ENCODE results near the gene RCOR2.
"Not testable (repeated sequence)": the region's sequence is repeated elsewhere in the genome, so short reads cannot be mapped to it uniquely, and the experiment has no call there.

RCOR2 gene

GRCh38 chr11:63916837-63917691 lies at the start of gene RCOR2:
TSS of gene RCOR2 (minus strand) at chr11:63917164. CDS start at chr11:63916456, 708 bp downstream.
- DNase-seq: no peak

- DNase-seq: no peak
Observed at GRCh38 chr11:63966444-63966843, 49.5 kb upstream of the RCOR2 start.

- not testable (repeated sequence) for DNase-seq
Observed at GRCh38 chr11:63963895-63964294, 46.9 kb upstream of the RCOR2 start.

GRCh38 chr11:63961608-63962412 lies 44.8 kb upstream of the RCOR2 start:
- no peak for DNase-seq

- no peak for DNase-seq
Observed at GRCh38 chr11:63958008-63958407, 41.0 kb upstream of the RCOR2 start.

GRCh38 chr11:63952570-63952969 lies 35.6 kb upstream of the RCOR2 start:
- no peak for DNase-seq

GRCh38 chr11:63951779-63952536 lies 35.0 kb upstream of the RCOR2 start:
- DNase-seq: no peak

GRCh38 chr11:63945477-63946163 lies 28.7 kb upstream of the RCOR2 start:
- DNase-seq: no peak

GRCh38 chr11:63944987-63945386 lies 28.0 kb upstream of the RCOR2 start:
- no peak for DNase-seq

- DNase-seq: no peak
Observed at GRCh38 chr11:63942803-63943202, 25.8 kb upstream of the RCOR2 start.

GRCh38 chr11:63941901-63942300 lies 24.9 kb upstream of the RCOR2 start:
- no peak for DNase-seq

DNA sequence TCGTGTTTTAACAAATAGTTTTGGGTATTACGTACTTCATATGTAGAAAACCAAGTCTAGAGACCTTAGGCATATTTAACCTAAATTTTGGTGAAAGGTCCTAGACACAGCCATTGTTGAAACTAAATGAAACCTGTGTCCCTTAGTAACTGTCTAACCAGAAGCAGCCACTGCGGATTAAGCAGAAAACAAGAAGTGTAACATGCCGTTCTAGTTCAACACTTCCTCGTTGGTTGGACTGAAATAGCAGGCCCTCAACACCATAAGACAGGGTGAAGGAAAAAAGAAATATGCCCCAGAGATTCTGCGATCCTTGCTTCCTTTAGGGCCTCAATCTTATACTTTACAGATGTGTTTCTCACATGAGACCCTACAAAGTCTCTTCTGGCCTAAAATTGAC lies 23.8 kb upstream of the RCOR2 start:
- no peak for DNase-seq

DNA sequence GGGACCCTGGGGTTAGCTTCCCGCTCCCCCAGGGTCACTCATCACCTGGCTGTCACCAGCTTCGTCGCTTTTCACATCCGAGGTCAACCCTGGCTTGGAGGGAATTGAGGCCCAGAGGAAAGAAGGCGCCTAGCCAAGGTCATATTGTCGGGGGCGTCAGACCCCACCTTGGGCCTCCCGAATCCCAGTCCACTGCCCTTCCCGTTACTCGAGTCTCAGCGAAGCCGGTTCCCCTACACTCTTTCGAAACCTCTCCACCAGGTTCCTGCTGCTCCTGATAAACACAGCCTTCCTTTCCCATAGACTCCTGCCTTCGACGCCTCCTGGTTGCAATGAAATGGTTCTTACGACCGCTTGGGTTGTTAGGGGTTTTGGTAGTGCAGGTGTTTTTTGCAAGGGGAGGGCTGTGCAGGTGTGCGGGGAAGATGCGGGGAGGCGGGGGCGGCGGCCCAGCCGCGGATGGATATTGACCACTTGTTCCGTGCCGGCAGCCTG lies 22.5 kb upstream of the RCOR2 start:
- no peak for DNase-seq

- DNase-seq: peak; percentile 81
Observed at GRCh38 chr11:63938479-63939396, 21.8 kb upstream of the RCOR2 start, which contains the start of gene NAA40. TSS of gene NAA40 (plus strand) at chr11:63939002. CDS start at chr11:63939097, 95 bp downstream.

GRCh38 chr11:63937713-63938478 lies 20.9 kb upstream of the RCOR2 start:
- DNase-seq: no peak

DNA sequence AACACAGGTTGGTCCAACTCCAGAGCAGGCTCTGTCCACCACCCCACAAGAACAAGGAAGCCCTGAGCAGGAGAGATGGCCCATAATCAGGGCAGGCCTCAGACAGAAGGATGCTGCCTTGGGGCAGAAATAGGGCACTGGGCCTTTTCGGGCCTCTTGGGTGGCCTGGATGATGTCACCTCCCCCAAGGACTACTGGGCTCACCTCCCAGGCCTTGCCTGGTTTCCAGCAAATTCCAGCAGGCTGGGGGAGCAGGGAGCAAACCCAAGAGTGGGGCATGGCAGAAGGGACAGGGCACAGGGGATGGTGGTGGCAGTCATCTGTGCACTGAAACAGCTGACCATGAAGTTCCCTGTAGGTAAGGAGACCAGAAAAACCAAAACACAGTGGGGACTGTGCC lies 16.5 kb upstream of the RCOR2 start:
- no peak for DNase-seq

DNA sequence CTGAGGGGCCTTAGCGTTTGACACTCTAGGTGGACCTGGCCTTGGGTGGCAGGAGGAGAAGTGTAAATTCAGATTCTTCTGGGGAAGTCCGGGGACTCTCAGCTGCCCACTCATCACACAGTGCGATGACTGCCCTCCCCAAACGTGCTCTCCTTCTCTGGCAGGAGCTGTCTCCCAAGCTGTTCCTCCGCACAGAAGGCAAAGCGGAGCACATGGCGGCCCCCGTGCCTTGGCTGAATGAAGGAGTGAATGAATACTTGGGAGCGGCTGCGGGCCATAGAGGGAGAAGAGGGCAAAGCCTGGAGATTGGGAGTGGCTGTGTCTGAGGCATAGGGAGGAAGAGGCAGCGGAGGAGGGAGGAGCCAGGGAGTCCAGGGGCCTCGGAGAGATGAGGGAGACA lies 14.9 kb upstream of the RCOR2 start:
- DNase-seq: no peak

GRCh38 chr11:63931045-63931444 lies 14.1 kb upstream of the RCOR2 start:
- DNase-seq: no peak

- DNase-seq: no peak
Observed at GRCh38 chr11:63929616-63930015, 12.7 kb upstream of the RCOR2 start.

DNA sequence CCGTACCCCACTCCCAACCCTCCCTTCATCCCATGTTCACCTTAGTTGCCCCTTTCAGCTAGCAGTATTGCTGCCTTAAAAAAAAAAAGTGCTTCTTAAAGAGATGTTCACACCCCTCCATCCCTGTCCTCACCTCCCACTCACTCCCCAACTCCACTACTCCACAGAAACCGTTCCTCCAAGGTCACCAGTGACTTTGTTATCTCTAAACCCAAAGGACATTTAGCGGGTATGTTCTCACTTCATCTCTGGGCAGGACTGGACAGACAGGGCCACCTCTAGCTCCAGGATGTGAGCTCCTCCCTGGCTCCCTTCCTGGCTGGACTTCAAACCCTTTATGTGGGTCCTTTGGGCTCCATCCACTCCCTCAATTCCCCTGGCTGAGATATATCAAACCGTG lies 6.4 kb upstream of the RCOR2 start:
- DNase-seq: no peak
